HG02938 (cell line): ENCODE results near the gene MORN3.
"Not testable (repeated sequence)": the region's sequence is repeated elsewhere in the genome, so short reads cannot be mapped to it uniquely, and the experiment has no call there.

Experiments used
- ATAC-seq: cut with Tn5 transposase; IDR thresholded peaks from one replicate; pipeline ENCODE4 v1.9.1; 2021; ENCODE audit warnings: mild to moderate bottlenecking, moderate library complexity; ENCODE audit not compliant: unreplicated experiment

The MORN3 gene

DNA sequence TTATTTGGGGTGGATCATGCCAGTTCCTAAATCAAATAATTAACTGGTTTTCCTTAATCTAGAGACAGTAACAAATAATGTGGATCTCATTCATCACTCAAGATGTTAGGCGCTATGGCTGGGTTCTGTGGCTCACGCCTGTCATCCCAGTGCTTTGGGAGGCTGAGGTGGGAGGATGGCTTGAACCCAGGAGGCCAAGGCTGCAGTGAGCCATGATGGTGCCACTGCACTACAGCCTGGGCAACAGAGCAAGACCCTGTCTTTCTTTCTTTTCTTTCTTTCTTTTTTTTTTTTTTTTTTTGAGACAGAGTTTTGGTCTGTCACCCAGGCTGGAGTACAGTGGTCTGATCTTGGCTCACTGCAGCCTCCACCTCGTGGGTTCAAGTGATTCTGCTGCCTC, 23.3 kb upstream of the MORN3 start:
- not testable (repeated sequence) for ATAC-seq

DNA sequence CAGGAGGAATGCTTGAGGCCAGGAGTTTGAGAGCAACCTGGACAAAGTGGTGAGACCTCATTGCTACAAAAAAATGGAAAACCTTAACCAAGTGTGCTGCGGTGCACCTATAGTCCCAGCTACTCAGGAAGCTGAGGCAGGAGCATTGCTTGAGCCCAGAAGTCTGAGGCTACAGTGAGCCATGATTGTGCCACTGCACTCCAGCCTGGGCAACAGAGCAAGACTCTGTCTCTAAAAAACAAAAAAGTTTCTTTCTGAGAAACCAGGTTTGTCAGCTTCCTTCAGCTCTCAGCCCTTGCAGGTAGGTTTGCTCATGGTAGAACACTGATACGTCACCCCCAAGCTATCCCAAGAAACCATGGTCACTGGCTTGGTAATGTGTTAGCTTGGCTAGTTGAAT, 20.0 kb upstream of the MORN3 start:
- ATAC-seq: no peak

DNA sequence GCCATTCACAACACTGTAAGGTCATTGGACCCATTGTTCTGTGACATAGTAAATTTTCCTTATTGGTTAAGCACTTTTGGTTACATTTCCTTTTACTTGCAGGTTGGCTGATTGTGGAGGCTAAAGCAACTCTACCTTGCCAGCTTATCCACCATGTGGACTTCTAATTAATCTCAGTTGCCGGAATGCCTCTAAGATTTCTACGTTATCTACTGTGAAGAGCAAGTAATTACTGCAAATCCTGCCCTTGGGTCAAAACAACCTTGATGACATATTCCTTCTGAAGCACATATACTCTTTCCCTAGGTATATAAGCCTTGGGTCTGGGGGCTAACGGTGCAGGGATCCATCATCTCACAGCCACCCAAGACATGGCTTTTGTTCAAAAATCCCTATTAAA, 19.5 kb upstream of the MORN3 start:
- no peak for ATAC-seq

DNA sequence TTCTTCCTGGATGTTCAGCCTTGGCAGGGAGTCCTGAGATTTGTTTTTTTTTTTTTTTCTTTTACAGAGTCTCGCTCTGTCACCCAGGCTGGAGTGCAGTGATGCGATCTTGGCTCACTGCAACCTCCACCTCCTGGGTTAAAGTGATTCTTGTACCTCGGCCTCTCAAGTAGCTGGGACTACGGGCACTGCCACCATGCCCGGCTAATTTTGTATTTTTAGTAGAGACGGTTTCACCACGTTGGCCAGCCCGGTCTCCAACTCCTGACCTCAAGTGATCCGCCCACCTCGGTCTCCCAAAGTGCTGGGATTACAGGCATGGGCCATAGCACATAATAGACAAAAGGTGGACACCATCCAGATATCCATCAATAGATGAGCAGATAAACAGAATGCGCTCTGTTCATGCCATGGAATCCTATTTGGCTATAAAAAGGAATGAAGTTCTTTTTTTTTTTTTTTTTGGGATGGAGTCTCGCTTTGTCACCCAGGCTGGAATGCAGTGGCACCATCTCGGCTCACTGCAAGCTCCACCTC, 10.3 kb upstream of the MORN3 start:
- ATAC-seq: not testable (repeated sequence)

- ATAC-seq: no peak
Observed at GRCh38 chr12:121678716-121679300, 9.4 kb upstream of the MORN3 start.

GRCh38 chr12:121678305-121678704, 8.9 kb upstream of the MORN3 start:
- ATAC-seq: no peak

DNA sequence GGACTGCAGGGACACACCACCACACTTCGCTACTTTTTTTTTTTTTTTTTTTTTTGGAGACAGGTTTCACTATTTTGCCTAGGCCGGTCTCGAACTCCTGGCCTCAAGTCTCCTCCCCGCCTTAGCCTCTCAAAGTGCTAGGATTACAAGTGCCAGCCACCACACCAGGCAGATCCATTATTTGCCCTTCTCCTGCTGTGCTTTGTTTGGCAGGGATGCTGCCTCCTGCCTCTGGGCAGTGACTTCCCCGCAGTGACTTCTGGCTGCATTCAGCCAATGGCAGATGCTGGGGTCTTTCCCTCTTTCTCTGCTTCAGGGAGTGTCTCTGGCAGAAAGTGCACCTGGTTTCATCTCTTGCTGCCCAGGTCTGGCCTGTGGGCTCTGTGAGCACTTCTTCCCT, 6.7 kb upstream of the MORN3 start:
- no peak for ATAC-seq

DNA sequence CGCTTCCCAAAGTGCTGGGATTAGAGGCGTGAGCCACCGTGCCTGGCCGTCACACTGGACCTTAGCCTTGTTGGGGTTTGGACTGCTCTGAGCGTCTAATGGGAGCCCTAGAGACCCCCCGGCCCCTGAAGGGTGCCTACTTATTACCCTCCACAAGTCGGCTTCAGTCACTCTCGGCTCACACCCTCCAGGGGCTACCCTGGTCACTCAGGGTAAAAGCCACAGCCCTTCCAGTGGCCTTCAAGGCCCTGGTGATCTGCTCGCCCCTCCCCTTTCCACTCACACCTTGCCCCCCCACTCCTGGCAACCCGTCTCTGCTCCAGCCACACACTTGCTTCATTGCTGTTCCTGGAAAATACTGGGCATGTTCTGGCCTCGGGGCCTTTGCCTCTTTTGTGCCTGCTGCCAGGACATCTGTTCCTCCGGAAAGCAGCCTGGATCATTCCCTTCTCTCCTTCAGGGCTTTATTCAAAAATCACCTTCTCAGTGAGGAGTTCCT, 3.6 kb upstream of the MORN3 start:
- ATAC-seq: no peak

GRCh38 chr12:121668750-121669520, 519 bp downstream of the MORN3 start:
- no peak for ATAC-seq

DNA sequence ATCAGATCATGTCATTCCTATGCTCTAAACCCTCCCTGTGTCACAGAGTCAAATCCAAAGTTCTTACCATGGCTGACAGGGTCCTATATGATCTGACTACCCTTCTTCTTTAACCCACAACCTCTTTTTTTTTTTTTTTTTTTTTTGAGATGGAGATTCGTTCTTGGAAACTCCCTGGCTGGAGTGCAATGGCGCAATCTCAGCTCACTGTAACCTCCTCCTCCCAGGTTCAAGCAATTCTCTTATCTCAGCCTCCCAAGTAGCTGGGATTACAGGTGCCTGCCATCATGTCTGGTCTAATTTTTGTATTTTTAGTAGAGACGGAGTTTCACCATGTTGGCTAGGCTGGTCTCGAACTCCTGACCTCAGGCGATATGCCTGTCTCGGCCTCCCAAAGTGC, 2.6 kb downstream of the MORN3 start:
- ATAC-seq: not testable (repeated sequence)

DNA sequence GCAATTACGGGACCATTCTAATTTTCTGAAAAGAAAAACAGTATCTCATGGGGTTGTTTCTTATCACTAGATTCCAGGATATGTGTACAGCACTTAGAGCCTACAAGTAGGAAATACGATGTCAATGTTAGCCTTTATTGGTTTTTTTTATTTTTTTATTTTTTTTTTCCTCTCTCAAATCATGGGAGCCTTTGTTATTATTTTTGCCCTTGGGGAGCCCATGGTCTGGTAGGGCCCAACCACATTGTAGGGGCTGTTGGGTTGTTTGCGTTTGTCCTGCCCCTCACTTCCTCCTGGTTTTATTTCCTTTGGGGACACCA, 5.9 kb downstream of the MORN3 start:
- no peak for ATAC-seq

GRCh38 chr12:121661353-121662105, 7.9 kb downstream of the MORN3 start:
- not testable (repeated sequence) for ATAC-seq

DNA sequence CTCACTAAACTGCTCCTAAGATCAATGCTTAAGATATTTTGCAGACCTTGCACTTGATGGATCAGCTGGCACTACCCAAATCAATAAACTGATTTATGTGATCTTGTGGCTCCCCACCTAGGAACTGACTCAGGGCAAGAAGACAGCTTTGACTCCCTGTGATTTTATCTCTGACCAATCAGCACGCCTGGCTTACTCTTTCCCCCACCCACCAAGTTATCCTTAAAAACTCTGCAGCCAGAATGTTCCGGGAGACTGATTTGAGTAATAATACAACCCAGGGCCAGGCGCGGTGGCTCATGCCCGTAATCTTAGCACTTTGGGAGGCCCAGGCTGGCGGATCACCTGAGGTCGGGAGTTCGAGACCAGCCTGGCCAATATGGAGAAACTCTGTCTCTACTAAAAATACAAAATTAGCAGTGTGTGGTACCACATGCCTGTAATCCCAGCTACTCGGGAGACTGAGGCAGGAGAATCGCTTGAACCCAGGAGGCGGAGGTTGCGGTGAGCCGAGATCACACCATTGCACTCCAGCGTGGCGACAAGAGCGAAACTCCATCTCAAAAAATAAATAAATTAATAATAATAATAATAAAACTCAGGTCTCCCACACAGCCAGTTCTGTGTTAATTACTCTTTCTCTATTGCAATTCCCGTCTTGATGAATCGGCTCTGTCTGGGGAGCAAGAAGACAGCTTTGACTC, 12.0 kb downstream of the MORN3 start:
- ATAC-seq: no peak

DNA sequence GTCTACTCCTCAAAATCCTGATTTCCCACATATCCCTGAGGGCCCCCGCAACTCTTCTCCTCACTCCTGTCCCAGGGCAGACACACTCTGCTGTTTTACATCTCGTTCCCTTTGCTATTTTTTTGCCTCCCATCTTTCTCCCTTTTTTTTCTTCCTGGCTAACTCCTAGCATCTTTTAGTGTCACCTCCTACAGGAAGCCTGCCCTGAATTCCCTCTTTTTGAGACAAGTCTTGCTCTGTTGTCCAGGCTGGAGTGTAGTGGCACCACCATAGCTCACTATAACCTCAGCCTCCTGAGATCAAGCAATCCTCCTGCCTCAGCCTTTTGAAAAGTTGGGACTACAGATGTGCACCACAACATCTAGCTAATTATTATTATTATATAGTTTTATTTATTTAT, 13.3 kb downstream of the MORN3 start:
- ATAC-seq: no peak

DNA sequence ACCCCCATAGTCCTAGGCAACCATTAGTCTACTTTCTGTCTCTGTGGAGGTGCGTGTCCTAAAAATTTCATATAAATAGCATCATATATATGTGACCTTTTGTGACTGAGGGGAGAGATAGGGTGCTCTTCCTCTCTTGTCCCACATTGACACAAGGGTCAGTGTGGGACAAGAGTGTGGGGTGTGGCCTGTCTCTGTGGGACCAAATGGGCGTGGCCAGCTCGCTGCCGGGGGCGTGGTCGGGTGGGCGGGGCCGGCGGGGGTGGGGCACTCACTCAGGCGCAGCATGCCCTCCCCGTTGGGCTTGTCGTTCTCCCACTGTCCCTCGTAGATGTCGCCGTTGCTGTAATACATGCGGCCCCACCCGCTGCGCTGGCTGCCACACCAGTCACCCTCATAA, 15.5 kb downstream of the MORN3 start:
- no peak for ATAC-seq

- ATAC-seq: no peak
Observed at GRCh38 chr12:121652767-121653497, 16.5 kb downstream of the MORN3 start.

- no peak for ATAC-seq
Observed at GRCh38 chr12:121651320-121651719, 18.1 kb downstream of the MORN3 start.

DNA sequence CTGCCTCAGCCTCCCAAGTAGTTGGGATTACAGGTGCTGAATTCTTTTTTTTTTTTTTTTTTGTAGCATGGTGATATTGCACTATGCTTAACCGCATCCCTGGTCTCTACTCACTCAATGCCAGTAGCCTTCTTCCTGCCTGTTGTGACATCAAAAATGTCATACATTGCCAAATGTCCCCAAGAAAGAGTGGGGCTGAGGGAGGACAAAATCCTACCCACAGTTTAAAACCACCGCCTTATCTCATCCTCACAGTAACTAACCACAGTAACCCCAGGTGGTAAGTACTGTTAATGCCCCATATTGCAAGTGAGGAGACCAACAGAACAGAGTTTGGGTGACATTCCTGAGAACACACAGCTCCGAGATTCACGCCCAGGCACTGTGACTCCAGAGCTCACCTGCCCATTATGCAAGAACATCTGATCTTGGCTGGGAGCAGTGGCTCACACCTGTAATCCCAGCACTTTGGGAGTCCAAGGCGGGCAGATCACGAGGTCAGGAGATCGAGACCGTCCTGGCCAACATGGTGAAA, 19.6 kb downstream of the MORN3 start:
- ATAC-seq: no peak

DNA sequence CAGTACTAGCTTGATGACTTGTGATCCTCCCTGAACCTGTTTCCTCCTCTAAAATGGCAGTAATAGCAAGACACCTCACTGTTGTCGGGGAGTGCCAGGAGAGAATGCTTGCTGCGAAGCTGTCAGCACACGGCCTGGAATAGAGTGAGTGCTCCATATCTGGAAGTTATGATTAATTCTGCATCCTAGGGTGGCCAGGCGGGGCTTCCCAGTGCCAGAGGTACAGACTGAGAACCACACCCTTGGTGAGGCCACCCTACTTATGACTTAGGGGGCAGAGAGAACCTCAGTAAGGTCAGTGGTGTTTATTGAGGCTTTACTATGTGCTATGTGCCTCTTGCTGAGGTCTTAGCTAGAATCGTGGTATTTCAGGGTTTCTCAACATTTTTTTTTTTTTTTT, 20.1 kb downstream of the MORN3 start:
- ATAC-seq: no peak

GRCh38 chr12:121648458-121649028, 20.9 kb downstream of the MORN3 start:
- ATAC-seq: no peak
